Endometrial microvascular endothelial cells (primary cell): Measurements from ENCODE around the gene FAM110A. TPM values are rescaled to one million over a fixed set of nuclear protein-coding genes. Genes with fewer than 3 reads are reported as not detected.
"Not testable (repeated sequence)": the region's sequence is repeated elsewhere in the genome, so short reads cannot be mapped to it uniquely, and the experiment has no call there.

Source experiments
- in situ Hi-C: cut with HindIII; loops from 2 replicates; pipeline ENCODE4 v1.10.0; 2017; ENCODE audit warnings: low sequenced_read_pairs, low pct_unique_long_range_greater_than_20kb; ENCODE audit errors: inconsistent ontology term
- total RNA-seq: library from RNA; depleted of rRNA; stranded (reverse); fragments of >200 nt; gene quantifications from one replicate; pipeline ENCODE4 v1.2.3, GENCODE V29; 2015; ENCODE audit errors: inconsistent ontology term

The FAM110A gene
- total RNA-seq, 1 donor from 2014 or later = 2.1 TPM

DNA sequence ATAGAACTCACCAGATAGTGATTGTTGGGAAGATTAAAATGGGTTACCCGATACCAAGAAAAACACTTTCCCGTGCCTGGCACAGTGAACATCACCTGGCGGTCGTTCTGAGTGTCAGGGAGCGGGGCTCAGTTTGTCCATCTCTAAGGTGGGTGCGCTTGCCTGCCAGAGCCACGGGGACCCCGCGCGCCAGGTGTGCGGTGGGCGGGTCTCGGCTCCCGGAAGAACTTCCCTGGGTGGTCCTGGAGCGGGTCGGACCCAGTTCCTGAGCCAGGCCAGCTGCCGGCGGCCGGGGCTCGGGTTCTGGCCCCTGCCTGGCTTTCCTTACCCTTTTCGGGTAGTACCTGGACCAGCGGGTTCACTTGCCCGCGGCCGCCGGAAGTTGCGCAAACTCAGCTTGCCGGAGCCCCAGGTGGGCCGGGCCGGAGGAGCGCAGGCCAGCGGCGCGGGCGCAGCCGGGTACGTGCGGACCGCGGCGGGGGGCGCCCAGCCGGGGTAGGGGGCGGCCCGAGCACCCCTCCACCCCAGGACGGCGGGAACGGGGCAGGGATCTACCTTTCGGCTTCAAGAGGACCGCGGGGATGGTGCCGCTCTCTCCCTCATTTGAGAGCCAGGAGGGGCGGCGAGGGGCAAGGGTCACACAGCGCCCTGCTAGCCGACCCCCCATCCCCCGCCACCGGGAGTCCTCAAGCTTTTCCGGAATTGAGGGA lies 7.5 kb downstream of the FAM110A start:
- in situ Hi-C loops = no loop called here

DNA sequence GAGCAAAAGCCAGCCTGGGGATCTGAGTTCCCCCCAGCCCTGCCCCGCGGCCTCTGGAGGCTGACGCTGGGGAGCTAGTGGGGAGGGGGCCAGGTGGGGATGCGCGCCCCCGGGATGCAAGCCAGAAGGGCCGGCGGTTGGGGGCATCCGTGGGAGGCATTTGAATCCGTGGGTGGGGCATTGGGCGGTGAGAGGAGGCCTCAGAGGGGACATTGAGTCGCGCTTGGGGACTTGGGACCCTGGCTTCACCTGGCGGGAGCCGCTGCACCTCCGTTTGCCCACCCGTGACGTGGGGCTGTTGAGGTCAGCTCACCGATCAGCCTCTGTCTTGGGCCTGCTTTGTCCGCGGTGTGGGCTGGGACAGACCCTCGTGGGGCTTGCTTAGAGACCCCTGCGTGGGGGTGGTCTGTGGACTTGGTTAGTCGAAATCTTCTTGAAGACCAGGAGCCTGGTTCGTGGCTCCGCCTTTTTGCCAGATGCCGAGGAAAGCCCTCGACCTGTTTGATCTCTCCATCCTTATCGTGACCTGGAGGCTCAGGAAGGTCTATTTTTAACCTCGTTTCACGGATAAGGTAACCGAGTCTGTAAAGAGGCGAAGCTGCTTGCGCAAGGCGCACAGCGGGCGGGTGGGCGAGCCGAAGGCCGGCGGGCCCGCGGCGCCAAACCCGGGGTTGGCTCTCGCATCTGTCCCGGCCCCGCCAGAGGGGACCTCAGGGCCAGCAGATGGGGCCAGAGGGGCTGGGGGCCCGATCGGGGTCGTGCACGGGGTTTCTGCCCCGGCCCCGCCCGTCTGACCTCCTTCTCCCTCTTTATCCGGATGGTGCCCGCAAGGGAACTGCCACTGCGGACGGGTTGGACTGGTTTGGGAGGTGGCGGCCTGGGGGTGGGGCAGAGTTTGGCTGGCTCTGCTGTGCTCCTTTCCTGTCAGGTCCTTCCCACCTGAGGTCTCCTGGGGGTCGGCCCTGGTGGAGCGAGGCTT lies 8.3 kb downstream of the FAM110A start:
- in situ Hi-C loops = no loop called here

DNA sequence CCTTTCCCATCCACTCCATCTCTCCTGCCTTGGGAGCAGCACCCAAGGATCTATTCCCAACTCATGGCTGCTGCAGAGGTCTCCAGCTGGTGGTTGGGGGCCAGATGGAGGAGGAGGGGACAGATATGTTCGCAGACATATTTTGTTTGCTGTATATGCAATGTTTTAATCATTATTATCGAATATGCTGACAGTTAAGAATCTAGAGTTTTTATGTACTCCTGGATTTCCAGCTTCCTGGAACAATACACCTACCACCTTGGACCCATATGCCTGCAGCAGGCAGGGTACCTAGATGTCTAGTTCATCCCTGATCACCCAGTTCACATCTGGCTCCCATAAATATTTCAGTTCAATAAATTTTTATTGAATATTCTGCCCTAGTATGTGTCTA lies 9.0 kb downstream of the FAM110A start:
- in situ Hi-C loops = no loop called here

DNA sequence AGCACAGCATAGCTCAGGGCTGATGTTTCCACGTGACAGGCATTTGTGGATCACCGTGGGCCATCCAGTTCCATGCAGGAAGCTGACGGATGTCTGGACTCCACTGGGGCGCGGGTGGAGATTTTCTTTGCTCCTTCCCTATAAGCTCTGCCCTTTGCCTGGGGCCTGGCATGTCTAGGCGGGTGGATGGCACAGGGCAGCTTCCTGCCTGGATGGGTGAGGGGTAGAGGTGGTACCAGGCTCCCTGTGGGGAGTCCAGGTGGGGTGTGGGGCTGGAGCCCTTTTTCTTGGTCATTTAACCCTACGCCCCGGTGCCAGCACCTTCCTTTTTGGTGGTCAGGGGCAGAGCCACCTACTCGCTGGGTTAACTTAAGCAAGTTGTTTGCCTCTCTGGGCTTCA lies 10.4 kb downstream of the FAM110A start:
- in situ Hi-C loops = no loop called here

DNA sequence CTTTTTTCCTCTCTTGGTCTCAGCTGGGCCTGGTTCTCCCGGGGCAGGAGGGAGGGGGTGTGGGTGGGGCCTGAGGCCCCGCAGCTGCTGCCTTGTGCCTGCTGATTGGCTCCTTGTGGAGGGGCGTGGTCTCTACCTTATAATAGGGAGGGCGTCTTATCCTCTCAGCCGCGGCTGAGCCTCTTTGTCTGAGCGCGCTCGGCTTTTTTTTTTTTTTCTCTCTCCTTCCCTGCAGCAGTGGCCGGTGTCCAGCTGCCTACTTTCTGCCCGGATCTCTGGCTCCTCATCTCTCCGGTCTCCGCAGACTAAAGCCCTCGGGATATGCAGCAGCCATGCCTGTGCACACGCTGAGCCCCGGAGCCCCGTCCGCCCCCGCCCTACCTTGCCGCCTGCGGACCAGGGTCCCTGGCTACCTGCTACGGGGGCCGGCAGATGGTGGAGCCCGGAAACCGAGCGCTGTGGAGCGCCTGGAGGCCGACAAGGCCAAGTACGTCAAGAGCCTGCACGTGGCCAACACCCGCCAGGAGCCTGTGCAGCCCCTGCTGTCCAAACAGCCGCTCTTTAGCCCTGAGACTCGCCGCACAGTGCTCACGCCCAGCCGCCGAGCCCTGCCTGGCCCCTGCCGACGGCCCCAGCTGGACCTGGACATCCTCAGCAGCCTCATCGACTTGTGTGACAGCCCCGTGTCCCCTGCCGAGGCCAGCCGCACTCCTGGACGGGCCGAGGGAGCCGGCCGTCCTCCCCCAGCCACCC lies 11.1 kb downstream of the FAM110A start:
- in situ Hi-C loops = no loop called here

DNA sequence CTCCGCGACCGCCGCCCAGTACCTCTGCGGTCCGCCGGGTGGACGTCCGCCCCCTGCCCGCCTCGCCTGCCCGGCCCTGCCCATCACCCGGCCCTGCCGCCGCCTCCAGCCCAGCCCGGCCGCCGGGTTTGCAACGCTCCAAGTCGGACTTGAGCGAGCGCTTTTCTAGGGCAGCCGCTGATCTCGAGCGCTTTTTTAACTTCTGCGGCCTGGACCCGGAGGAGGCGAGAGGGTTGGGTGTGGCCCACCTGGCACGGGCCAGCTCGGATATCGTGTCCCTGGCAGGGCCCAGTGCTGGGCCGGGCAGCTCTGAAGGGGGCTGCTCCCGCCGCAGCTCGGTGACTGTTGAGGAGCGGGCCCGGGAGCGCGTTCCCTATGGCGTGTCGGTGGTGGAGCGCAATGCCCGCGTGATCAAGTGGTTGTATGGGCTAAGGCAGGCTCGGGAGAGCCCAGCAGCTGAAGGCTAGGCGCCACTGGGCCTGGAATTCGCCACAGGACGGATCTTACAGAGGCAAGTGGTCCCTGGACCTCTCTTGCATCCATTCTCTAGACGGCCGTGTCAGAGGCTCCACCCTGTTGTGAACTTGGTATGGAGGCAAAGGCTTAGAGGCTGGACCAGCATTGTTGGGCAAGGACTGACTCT lies 11.8 kb downstream of the FAM110A start:
- in situ Hi-C loops = no loop called here

DNA sequence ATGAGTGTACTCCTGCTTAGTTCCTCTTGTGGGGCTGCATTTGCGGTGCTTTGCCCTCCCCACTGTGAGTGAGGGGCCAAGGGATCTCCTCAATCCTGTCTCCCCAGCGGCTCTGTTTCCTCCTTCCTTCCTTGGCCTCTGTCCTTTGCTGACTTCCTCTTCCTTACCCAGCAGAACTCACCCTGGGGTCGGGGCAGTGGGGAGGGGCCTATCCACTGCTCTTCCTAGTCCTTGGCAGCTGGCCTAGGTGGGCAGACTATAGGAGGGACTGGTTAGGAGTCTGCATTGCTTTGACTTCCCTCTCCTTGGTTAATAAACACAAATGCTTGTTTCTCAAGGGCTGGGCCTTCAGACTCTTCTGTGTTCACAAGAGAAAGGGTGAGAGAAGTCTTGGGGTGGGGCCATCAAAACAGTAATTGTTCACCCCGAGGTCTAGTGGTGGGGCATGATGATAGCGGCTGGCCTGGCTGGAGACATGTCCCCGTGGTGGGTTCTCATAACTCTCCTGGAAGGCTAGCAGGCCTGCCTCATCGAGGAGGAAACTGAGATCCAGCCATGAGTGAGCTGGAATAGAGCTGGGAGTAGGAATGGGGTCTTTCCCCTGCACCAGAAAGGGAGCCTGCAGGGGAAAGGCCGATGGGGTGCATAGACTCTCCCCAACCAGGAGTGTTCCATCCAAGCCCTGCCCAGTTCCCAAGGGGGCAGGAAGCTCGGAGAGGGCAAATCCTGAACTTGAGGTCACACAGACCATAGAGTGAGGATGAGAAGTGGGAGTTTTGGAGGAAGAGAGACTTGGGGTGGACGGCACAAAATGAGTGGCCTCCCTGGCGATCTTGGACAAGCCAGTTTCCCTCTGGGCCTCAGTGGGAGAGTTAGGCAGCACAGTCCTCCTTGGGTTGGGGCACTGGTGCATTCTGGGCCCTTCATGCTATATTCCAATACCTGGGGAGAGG lies 12.7 kb downstream of the FAM110A start:
- in situ Hi-C loops = no loop called here

DNA sequence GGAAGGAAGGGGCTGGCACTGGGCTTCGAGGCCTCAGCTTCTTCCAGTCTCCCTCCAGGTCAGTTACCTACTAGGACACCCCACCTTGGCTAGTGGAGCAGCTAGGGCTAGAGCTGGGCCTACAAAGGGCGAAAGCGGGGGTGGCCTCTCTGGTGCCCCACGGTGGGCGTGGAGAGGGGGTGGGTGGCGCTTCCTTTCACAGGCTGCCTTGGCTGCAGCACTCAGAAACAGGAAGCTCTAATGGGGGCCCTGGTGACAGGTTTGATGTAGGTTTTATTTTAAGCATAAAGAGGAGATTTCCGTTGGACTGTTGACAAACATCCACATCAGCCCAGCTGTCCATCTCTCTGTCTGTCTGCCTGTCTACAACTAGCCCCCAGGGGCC lies 13.4 kb downstream of the FAM110A start:
- in situ Hi-C loops = no loop called here

DNA sequence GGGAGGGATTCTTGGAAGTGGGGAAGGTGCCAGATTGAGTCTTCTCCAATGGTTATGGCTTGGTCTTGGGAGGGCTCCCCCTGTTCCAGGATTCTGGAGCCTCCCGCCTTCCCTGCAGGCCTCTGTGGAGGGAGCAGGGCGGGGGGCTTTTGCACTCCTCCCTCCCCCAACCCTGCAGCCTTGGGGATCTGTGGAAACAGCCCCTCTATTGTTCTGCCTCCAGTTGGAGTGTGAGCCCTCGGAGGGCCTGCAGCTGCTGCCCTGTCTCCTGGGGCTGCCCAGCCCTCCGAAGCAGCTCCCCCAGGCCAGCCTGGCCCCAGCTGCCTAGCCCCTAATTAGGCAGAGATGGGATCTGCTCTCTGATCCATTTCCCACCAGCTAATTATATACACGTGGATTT lies 14.7 kb downstream of the FAM110A start:
- in situ Hi-C loops = no loop called here

DNA sequence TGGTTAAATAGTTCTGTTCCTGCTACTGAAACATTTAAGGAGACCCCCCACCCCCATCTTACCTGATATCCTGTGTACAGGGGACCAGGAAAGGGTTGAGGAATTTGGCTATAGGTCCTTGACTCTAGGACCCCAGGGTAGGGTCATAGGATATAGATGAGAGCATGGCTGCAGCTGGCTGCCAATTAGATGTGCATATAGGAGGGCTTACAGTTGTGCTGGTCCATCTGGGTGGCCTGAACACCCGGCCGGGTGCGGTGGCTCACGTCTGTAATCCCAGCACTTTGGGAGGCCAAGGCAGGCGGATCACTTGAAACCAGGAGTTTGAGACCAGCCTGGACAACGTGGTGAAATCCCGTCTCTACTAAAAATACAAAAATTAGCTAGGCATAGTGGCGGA lies 15.2 kb downstream of the FAM110A start:
- in situ Hi-C loops = not testable (repeated sequence)

DNA sequence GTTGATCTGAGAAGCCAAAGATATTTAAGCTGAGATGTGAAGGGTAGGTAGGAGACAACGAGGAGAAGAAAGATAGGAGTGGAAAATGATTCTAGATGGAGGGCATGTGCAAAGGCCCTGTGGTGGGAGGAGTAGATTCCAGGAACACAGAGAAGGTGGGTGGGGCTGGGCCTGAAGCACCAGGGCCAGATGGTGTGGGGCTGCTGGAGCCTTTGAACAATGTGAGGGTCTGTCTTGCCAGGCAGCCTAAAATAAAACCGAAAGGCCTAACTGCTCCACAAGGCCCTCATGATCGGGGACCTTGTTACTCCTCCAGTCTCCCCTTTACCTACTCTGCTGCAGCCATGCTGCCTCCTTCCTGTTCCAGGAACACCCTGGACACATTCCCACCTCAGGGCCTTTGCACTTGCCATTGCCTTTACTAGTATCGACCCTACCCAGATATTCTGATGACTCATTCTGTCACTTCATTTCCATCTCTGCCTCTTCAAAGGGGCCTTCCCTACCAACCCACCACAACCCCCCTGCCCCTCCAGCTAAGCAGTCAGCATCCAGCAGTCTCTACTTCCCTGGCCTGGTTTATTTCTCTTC lies 20.0 kb downstream of the FAM110A start:
- in situ Hi-C loops = no loop called here

DNA sequence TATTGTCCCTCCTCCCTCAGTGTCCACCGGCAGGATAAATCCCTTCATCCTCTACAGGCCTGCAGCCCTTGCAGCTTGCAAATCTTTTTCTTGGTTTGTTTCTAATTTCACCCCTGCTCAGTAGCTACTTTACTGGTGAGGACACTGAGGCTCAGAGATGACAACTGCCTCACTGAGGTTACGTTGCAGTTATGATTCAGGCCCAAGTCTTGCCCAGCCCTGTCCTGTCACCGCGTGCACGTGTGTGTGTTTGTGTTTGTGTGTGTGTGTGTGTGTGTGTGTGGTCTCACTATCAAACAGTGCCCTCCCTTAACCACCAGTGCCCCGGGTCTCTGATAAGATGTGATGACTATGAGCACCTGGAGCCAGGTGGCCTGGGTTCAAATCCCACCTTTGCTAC lies 21.1 kb downstream of the FAM110A start:
- in situ Hi-C loops = no loop called here

DNA sequence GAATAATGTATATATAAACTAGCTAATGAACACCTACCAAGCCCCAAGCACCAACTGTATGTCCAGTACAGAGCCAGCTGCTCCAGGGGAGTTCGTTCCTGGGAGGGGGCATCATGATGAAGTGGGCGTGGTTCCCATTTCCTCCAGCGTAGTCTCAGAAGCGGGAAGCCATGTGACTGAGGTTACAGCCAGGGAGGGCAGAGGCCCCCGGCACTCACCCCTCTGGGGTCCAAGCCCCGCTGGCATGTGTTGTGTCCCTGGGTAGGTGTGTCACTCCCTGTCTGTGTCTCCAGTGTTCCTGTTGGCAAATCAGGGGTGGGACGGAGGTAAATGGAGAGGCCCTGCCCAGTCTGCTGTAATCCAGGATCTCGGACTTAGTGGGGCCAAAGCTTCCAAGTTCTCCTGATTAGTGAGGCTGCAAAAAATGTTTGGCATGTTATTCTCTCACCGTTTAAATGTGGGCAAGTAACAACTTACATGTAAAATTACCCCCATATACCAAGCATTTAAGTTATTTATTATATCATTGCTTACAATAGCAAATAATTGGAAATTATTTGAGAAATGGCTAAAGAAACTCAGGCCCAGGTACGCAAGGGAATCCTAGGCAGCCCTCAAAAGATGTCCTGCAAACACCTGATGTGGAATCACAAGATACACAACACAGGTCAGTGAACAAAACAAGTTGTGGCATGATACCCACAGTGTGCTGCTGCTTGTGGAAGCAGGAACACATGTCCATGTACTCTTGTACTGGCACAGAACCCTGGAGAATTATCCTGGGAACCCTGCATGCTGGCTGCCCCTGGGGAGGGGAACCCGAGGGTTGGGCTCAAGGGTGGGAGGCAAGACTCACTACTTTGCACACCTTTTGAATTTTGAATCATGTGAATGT lies 22.2 kb downstream of the FAM110A start:
- in situ Hi-C loops = no loop called here

DNA sequence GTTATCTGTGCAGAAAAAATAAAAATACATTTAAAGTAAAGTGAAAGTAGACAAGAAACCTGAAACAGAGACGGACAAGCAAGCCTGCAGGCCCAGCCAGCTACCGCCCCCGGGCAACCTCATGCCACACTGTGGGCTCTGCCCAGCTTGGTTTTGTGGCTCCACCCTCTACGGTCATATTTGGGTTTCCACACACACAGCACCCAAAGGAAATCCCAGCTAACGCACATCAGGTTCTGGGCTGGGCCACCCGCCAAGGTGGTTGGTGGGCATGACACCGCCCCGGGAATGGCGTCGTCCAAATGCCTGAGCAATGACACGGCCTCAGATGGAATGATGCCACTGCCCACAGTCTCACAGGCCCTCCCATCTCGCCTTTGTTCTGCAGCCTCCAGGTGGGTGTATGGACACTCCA lies 22.9 kb downstream of the FAM110A start:
- in situ Hi-C loops = no loop called here

DNA sequence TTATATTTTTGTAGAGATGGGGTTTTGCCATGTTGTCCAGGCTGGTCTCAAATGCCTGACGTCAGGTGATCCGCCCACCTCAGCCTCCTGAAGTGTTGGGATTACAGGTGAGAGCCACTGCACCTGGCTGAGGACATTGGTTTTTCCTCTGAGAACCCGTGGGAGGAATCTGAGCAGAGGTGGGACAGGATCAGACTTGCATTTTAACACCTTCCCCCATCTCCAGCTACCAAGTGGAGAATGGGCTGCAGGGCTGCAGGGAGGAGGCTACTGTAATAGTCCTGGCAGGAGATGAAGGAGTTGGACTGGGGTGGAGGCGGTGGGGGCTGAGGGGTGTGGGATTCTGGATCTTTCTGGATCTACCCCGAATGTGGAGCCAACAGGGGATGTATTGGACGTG lies 24.5 kb downstream of the FAM110A start:
- in situ Hi-C loops = no loop called here

DNA sequence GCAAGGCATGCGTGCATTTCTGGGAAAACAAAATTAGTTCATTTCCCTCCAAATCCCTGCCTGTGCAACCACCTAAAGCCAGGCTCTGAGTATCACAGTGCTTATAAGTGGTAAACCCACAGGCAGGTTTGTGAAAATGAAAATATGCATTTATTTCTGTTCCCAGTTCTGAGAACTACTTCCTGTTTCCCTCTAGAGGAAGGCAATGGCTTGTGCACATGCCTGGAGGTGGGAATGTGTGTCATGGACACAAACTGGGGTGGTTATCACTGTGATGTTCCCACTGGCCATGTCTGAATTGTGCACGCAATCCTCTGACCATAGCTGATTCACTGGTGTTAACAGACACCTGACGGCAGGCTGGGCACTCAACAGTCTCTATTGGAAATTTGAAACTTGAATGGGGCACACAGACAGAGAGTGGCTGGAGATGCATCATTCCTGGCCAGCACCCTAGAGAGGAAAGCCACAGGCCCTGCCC lies 26.3 kb downstream of the FAM110A start:
- in situ Hi-C loops = no loop called here

DNA sequence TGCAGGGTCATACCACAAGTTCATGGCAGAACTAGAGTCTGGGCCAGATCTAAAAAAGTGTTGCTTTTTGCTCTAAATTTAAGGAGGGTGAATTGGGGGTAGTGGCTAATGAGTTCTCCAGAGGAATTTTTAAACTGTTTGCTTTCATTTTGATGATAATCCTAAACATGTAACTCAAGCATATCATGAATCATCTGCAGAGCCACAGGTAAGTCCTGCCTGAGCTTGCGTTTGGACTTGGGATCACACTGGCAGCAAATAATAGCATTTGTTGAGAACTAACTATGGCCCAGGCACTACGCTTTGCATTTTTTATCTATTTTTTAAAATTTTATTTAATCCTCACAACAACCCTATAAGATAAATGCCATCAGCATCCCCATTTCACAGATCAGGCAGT lies 27.4 kb downstream of the FAM110A start:
- in situ Hi-C loops = no loop called here
